Naive thymus-derived CD4-positive, alpha-beta T cell (primary cell): ENCODE data around the gene NAA25. TPM values are rescaled to one million over a fixed set of nuclear protein-coding genes. Genes with fewer than 3 reads are reported as not detected.

Source experiments
- ATAC-seq: fragments of 150-1000 bp; cut with Tn5 transposase; 2 replicates; pipeline ENCODE4 v1.10.0; 2021; ENCODE audit warnings: mild to moderate bottlenecking, moderate library complexity
- CTCF ChIA-PET: fragments of 350-600 bp; sonication (Branson Sonifier 250); formaldehyde crosslinking; loops from one replicate; lab custom pipeline; 2021; ENCODE audit warnings: antibody characterized with exemption; lab: Charles Lee
- POLR2A ChIA-PET: fragments of 350-600 bp; sonication (Branson Sonifier 250); formaldehyde crosslinking; loops from one replicate; lab custom pipeline; 2021; ENCODE audit warnings: antibody characterized with exemption, inconsistent platforms; lab: Charles Lee
- DNase-seq, 9 donors: peaks; one replicate each; pipeline versions ENCODE4 v3.0.0 to v3.0.0-alpha.2; 2020 to 2022; ENCODE audit warnings: mixed read lengths in 1 of 9
- H3K27ac ChIP-seq: one replicate; pipeline ENCODE4 v1.7.0; 2013; ENCODE audit warnings: mild to moderate bottlenecking, low read depth, low read length, moderate library complexity
- H3K27me3 ChIP-seq, 2 donors: one replicate each; pipeline ENCODE4 v1.7.0; 2013; ENCODE audit warnings: low read length in 2 of 2, mild to moderate bottlenecking in 2 of 2, moderate library complexity in 2 of 2; ENCODE audit not compliant: control insufficient read depth in 2 of 2, insufficient read depth in 2 of 2
- H3K36me3 ChIP-seq, 3 experiments: 1 replicate in 2 of 3; 2 replicates in 1 of 3; pipeline ENCODE4 v1.7.0; 2013; ENCODE audit warnings: low read length in 3 of 3, mild to moderate bottlenecking in 3 of 3, moderate library complexity in 1 of 3; ENCODE audit not compliant: insufficient read depth in 3 of 3, control insufficient read depth in 2 of 3
- H3K4me1 ChIP-seq, 2 donors: one replicate each; pipeline ENCODE4 v1.7.0; 2013; ENCODE audit warnings: low read length in 2 of 2, mild to moderate bottlenecking in 2 of 2, moderate library complexity in 1 of 2; ENCODE audit not compliant: control insufficient read depth in 2 of 2, insufficient read depth in 2 of 2
- H3K4me3 ChIP-seq: 2 replicates; pipeline ENCODE4 v1.7.0; 2013; ENCODE audit warnings: mild to moderate bottlenecking, low read length
- H3K9me3 ChIP-seq, 3 experiments: 1 replicate in 2 of 3; 2 replicates in 1 of 3; pipeline ENCODE4 v1.7.0; 2013; ENCODE audit warnings: low read length in 3 of 3; ENCODE audit not compliant: control insufficient read depth in 2 of 3
- H3K27ac Mint-ChIP-seq, 9 donors: one replicate each; pipeline ENCODE4 v1.8.0; 2020 to 2022; ENCODE audit warnings: mixed read lengths in 9 of 9, mild to moderate bottlenecking in 8 of 9, moderate library complexity in 5 of 9, inconsistent platforms in 2 of 9
- H3K27me3 Mint-ChIP-seq, 5 donors: one replicate each; pipeline ENCODE4 v1.8.0; 2021 to 2022; ENCODE audit warnings: mixed read lengths in 5 of 5, mild to moderate bottlenecking in 1 of 5
- H3K36me3 Mint-ChIP-seq, 5 donors: one replicate each; pipeline ENCODE4 v1.8.0; 2020 to 2022; ENCODE audit warnings: mixed read lengths in 5 of 5, mild to moderate bottlenecking in 3 of 5, inconsistent platforms in 1 of 5
- H3K4me1 Mint-ChIP-seq, 7 donors: one replicate each; pipeline ENCODE4 v1.8.0; 2020 to 2022; ENCODE audit warnings: mixed read lengths in 7 of 7, mild to moderate bottlenecking in 3 of 7, inconsistent platforms in 1 of 7
- H3K4me3 Mint-ChIP-seq, 10 donors: one replicate each; pipeline ENCODE4 v1.8.0; 2020 to 2022; ENCODE audit warnings: mild to moderate bottlenecking in 10 of 10, mixed read lengths in 10 of 10, moderate library complexity in 6 of 10, inconsistent platforms in 2 of 10
- H3K9me3 Mint-ChIP-seq, 11 donors: one replicate each; pipeline ENCODE4 v1.8.0; 2020 to 2022; ENCODE audit warnings: mixed read lengths in 11 of 11, mild to moderate bottlenecking in 4 of 11, inconsistent platforms in 1 of 11, moderate library complexity in 1 of 11
- intact Hi-C, 2 donors: fragments of 100-400 bp; cut with micrococcal nuclease; formaldehyde crosslinking; loops; one replicate each; pipeline ENCODE4 v1.15.1; 2023
- polyA plus RNA-seq, 2 donors: library from polyadenylated mRNA; unstranded; fragments of 300-500 nt; fragmentation: Illumina TruSeq; gene quantifications; one replicate each; pipeline ENCODE4 v1.2.3, GENCODE V29; 2021
- total RNA-seq, 6 experiments: library from RNA in 5 of 6; stranded (reverse) in 5 of 6; gene quantifications; 1 replicate in 5 of 6; 2 replicates in 1 of 6; pipeline ENCODE4 v1.2.3 and lab custom pipeline; 2021 to 2026

Gene NAA25
- total and polyA plus RNA-seq, 7 experiments from 2014 or later: 9.8 to 43.0 (median 39.8) TPM

GRCh38 chr12:112130441-112130998, 21.9 kb upstream of the NAA25 start:
- POLR2A ChIA-PET: interaction anchor here (0.6 to 5.2 kb wide), 8 partner anchors 10 to 138 kb away, joined by 3 to 30 read pairs (median 6); partner anchors contain the start of genes ERP29, NAA25 and TMEM116
- peaks cover 32 to 72% (median 59%) of the 10 kb centered on the region in 7 donors for H3K4me1 Mint-ChIP-seq
- no peaks in the 10 kb centered on the region for H3K27me3 Mint-ChIP-seq
- peak overlapping the region in 9 of 10 donors; percentile 52 to 81 (median 70) for H3K4me3 Mint-ChIP-seq
- H3K9me3 ChIP-seq: no peaks in the 10 kb centered on the region
- ATAC-seq (peak; percentile 89), DNase-seq (peak in 7 of 9 donors; percentile 38 to 75 (median 67))
- H3K36me3 ChIP-seq: peaks cover 10 to 16% (median 12%) of the 10 kb centered on the region in 3 experiments
- no peaks in the 10 kb centered on the region for H3K27me3 ChIP-seq
- H3K27ac ChIP-seq: peak overlapping the region; percentile 72
- CTCF ChIA-PET: no interaction called here
- peak overlapping the region; percentile 33 for H3K4me3 ChIP-seq
- no peaks in the 10 kb centered on the region for H3K9me3 Mint-ChIP-seq
- H3K27ac Mint-ChIP-seq: peak overlapping the region; percentile 3 to 91 (median 85)
- intact Hi-C loops: loop anchor here (1.0 to 5.0 kb wide), 6 partner anchors 21 to 288 kb away; partner anchors contain the start of genes ERP29 (in 2 of the 2), TMEM116 (in 2 of the 2) and MAPKAPK5 (in 1 of the 2)
- H3K36me3 Mint-ChIP-seq: peaks cover 0 to 29% (median 4%) of the 10 kb centered on the region in 5 donors
- peaks cover 38 to 55% of the 10 kb centered on the region in 2 donors for H3K4me1 ChIP-seq

- Histone ChIP-seq H3K27ac (peak overlapping the region; percentile 9), H3K4me3 (peak overlapping the region; percentile 97), H3K4me1 (peaks cover 35 to 50% of the 10 kb centered on the region in 2 donors), H3K9me3 (no peaks in the 10 kb centered on the region), H3K36me3 (peaks cover 0 to 5% (median 0%) of the 10 kb centered on the region in 3 experiments), H3K27me3 (no peaks in the 10 kb centered on the region)
- peaks cover 0 to 5% (median 0%) of the 10 kb centered on the region in 5 donors for H3K27me3 Mint-ChIP-seq
- CTCF ChIA-PET: no interaction called here
- intact Hi-C loops: loop anchor here (5.0 kb wide), 2 partner anchors 135 to 180 kb away; no protein-coding TSS in a partner anchor
- H3K36me3 Mint-ChIP-seq: peaks cover 0 to 17% (median 0%) of the 10 kb centered on the region in 5 donors
- H3K27ac Mint-ChIP-seq: peak overlapping the region; percentile 28 to 91 (median 85)
- peaks cover 32 to 64% (median 52%) of the 10 kb centered on the region in 7 donors for H3K4me1 Mint-ChIP-seq
- H3K4me3 Mint-ChIP-seq: peak overlapping the region; percentile 74 to 91 (median 88)
- DNase-seq (no peak), ATAC-seq (no peak)
- no peaks in the 10 kb centered on the region for H3K9me3 Mint-ChIP-seq
- POLR2A ChIA-PET: interaction anchor here (0.8 to 6.0 kb wide), 6 partner anchors 12 to 32 kb away, joined by 3 to 81 read pairs (median 8); partner anchors contain the start of gene NAA25
These were observed 18.3 kb upstream of the NAA25 start for GRCh38 chr12:112126911-112127310.

GRCh38 chr12:112126000-112126438, 17.4 kb upstream of the NAA25 start:
- H3K9me3 ChIP-seq: no peaks in the 10 kb centered on the region
- H3K4me1 ChIP-seq: peaks cover 31 to 44% of the 10 kb centered on the region in 2 donors
- Mint-ChIP-seq H3K27ac (peak overlapping the region; percentile 28 to 91 (median 85)), H3K27me3 (peaks cover 0 to 7% (median 0%) of the 10 kb centered on the region in 5 donors), H3K9me3 (no peaks in the 10 kb centered on the region), H3K4me1 (peaks cover 24 to 55% (median 44%) of the 10 kb centered on the region in 7 donors), H3K36me3 (peaks cover 0 to 12% (median 0%) of the 10 kb centered on the region in 5 donors), H3K4me3 (peak overlapping the region; percentile 74 to 91 (median 88))
- ATAC-seq: no peak
- ChIA-PET CTCF (interaction anchor here (3.1 kb wide), 1 partner anchor 17 kb away, joined by 8 read pairs; the partner anchor contains the start of gene NAA25), POLR2A (interaction anchor here (0.5 to 6.0 kb wide), 13 partner anchors 8 to 291 kb away, joined by 3 to 81 read pairs (median 3); partner anchors contain the start of genes ERP29, MAPKAPK5, NAA25 and TMEM116)
- H3K27me3 ChIP-seq: no peaks in the 10 kb centered on the region
- no peak for DNase-seq
- intact Hi-C loops: loop anchor here (1.0 to 5.0 kb wide), 9 partner anchors 10 to 441 kb away; partner anchors contain the start of genes ERP29 (in 2 of the 2), NAA25 (in 2 of the 2), TMEM116 (in 2 of the 2) and BRAP (in 1 of the 2)
- peaks cover 0 to 5% (median 0%) of the 10 kb centered on the region in 3 experiments for H3K36me3 ChIP-seq
- peak overlapping the region; percentile 93 for H3K27ac ChIP-seq
- H3K4me3 ChIP-seq: peak overlapping the region; percentile 97

- intact Hi-C loops: loop anchor here (1.0 to 5.0 kb wide), 9 partner anchors 9 to 440 kb away; partner anchors contain the start of genes ERP29 (in 2 of the 2), NAA25 (in 2 of the 2), TMEM116 (in 2 of the 2) and BRAP (in 1 of the 2)
- peaks cover 0 to 10% (median 0%) of the 10 kb centered on the region in 5 donors for H3K27me3 Mint-ChIP-seq
These were observed 16.8 kb upstream of the NAA25 start, which contains the start of gene TRAFD1 for GRCh38 chr12:112125250-112125999. TSS of gene TRAFD1 (plus strand) at chr12:112125560. CDS start at chr12:112130523, 4,963 bp downstream.

GRCh38 chr12:112124918-112125249, 16.3 kb upstream of the NAA25 start:
- Histone ChIP-seq H3K4me1 (peaks cover 24 to 34% of the 10 kb centered on the region in 2 donors), H3K27me3 (no peaks in the 10 kb centered on the region), H3K36me3 (peaks cover 0 to 5% (median 0%) of the 10 kb centered on the region in 3 experiments), H3K4me3 (peak overlapping the region; percentile 97), H3K27ac (no peak overlapping the region), H3K9me3 (no peaks in the 10 kb centered on the region)
- intact Hi-C loops: loop anchor here (1.0 to 5.0 kb wide), 9 partner anchors 9 to 440 kb away; partner anchors contain the start of genes ERP29 (in 2 of the 2), NAA25 (in 2 of the 2), TMEM116 (in 2 of the 2) and BRAP (in 1 of the 2)
- ATAC-seq (no peak), DNase-seq (no peak)
- ChIA-PET CTCF (interaction anchor here (3.1 kb wide), 1 partner anchor 16 kb away, joined by 8 read pairs; the partner anchor contains the start of gene NAA25), POLR2A (interaction anchor here (0.7 to 6.0 kb wide), 12 partner anchors 9 to 283 kb away, joined by 3 to 81 read pairs (median 4); partner anchors contain the start of genes ERP29, MAPKAPK5, NAA25 and TMEM116)
- H3K4me3 Mint-ChIP-seq: peak overlapping the region; percentile 48 to 91 (median 84)
- peak overlapping the region in 7 of 9 donors; percentile 77 to 95 (median 90) for H3K27ac Mint-ChIP-seq
- peaks cover 0 to 10% (median 0%) of the 10 kb centered on the region in 5 donors for H3K36me3 Mint-ChIP-seq
- peaks cover 0 to 12% (median 0%) of the 10 kb centered on the region in 5 donors for H3K27me3 Mint-ChIP-seq
- no peaks in the 10 kb centered on the region for H3K9me3 Mint-ChIP-seq
- peaks cover 21 to 45% (median 37%) of the 10 kb centered on the region in 7 donors for H3K4me1 Mint-ChIP-seq

More at GRCh38 chr12:112125250-112125999, 16.8 kb upstream of the NAA25 start, which contains the start of gene TRAFD1:
- peak within 1 kb of the TSS; percentile 93 for H3K27ac ChIP-seq
- POLR2A ChIA-PET: interaction anchor here (0.5 to 6.0 kb wide), 17 partner anchors 8 to 292 kb away, joined by 3 to 81 read pairs (median 3); partner anchors contain the start of genes ERP29, MAPKAPK5, NAA25 and TMEM116
- Mint-ChIP-seq H3K36me3 (peaks cover 0 to 10% (median 0%) of the 10 kb centered on the region in 5 donors), H3K4me1 (peaks cover 21 to 49% (median 39%) of the 10 kb centered on the region in 7 donors), H3K4me3 (peak within 1 kb of the TSS; percentile 74 to 91 (median 88)), H3K9me3 (no peaks in the 10 kb centered on the region), H3K27ac (peak within 1 kb of the TSS; percentile 77 to 95 (median 88))
- DNase-seq (peak; percentile 96 to 99 (median 98)), ATAC-seq (peak; percentile 100)
- H3K27me3 ChIP-seq: no peaks in the 10 kb centered on the region
- H3K4me3 ChIP-seq: peak within 1 kb of the TSS; percentile 97
- CTCF ChIA-PET: interaction anchor here (3.1 kb wide), 1 partner anchor 16 kb away, joined by 8 read pairs; the partner anchor contains the start of gene NAA25
- peaks cover 26 to 38% of the 10 kb centered on the region in 2 donors for H3K4me1 ChIP-seq
- H3K36me3 ChIP-seq: peaks cover 0 to 5% (median 0%) of the 10 kb centered on the region in 3 experiments
- H3K9me3 ChIP-seq: no peaks in the 10 kb centered on the region
